HG03097 (cell line): ENCODE data around the gene CUX1.

Experiments
- ATAC-seq: cut with Tn5 transposase; IDR thresholded peaks from one replicate; pipeline ENCODE4 v1.9.1; 2021; ENCODE audit not compliant: unreplicated experiment, low FRiP score

The CUX1 gene

DNA sequence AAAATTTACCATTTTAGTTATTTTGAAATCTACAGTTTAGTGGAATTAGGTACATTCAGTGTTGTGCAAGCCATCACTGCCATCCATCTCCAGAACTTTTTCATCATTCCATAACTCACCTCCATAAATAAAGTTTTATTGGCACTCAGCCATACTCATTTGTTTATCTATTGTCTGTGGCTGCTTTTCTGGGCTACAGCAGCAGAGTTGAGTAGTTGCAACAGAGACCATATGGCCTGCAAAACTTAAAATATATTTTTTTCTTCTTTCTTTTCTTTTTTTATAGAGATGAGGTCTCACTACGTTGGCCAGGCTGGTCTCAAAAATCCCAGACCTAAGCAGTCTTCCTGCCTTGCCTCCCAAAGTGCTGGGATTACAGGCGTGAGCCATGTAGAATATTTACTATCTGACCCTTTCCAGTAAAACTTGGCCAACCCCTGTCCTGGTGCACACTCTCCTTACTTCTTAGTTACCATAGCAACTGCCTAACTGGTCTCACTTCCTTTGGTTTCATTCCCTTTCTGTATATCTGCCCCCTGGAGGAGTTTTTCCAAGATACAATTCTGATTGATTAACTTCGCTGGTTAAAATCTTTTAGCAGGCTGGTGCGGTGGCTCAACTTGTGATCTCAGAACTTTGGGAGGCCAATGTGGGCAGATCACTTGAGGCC, 133.2 kb downstream of the CUX1 start:
- ATAC-seq, result no peak

DNA sequence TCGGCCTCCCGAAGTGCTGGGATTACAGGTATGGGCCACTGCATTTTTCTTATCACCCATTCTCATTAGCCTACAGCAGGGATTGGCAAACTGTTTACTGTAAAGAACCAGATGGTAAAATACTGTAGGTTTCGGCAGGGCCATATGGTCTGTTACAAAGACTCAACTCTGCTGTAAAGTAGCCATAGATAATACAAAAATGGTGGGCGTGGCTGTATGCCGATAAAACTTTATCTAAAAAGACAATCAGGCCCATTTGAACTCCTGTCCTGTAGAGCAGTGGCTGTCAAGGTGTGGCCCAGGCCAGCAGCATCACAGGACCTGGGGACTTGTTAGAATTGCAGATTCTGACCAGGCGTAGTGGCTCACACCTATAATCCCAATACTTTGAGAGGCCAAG, 134.3 kb downstream of the CUX1 start:
- no peak for ATAC-seq

DNA sequence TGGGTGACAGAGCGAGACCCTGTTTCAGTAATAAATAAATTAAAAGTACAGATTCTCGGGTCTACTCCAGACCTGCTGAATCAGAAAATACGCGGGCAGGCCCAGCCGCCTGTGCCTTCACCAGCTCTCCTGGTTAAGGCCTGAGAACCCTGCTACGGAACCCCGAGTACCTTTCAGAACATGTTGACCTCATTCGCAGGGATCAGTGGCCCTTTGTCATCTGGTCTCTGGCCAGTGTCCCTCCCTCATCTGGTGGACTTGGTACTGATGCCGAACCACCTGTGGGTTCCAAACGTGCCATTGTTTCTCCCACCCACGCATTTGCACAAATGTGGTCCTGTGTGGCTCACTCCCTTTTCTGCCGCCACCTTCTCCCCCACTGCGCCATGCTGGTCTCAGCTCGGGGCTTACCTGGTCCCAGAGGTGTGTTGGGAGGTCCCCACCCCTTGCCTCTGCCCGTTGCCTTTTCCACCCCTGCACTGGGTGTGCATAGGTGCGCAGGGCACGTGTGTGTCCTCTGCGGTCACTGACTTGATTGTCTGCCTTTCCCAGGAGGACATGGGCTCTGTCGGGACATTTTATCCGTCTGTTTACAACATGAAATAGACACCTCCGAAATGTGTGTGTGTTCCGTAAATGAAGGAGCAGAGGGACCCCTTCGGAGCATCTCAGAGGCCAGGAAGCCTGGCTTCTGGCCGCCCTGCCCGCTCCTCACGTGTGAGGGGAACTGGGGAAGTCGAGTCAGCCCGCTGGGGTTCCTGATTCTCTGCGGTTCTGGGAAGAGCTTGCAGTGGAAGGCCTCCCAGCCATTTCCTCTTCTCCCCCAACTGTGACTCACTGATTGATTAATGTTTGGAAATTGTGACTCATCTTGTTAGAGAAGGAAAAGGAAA, 135.2 kb downstream of the CUX1 start:
- ATAC-seq, result no peak

DNA sequence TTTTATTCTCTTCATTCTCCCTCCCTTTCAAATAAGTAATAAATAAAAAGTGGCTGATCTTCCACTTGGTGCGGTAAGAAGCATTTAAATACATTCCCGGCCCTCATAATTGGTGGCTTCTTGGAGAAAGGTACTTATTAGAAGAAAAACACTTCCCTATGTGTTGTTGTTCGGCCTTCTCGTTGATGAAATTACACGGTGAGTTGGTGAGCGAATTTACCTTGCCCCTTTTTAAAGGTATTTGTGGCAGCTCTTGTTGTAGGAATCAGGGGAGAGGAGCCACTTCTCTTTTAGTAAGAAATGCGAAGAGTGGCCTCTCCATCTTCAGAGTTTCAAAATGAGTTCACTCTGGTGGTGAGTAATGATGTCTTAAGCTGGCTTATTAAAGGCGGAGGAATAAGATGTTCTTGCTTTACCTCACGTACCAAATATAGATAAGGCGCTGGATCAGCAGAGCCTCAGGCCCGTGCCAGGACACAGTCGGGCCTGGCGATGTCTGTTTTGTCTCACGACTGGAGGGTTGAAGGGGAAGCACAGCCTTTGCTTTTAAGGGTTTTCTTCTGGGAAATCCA, 135.9 kb downstream of the CUX1 start:
- no peak for ATAC-seq

DNA sequence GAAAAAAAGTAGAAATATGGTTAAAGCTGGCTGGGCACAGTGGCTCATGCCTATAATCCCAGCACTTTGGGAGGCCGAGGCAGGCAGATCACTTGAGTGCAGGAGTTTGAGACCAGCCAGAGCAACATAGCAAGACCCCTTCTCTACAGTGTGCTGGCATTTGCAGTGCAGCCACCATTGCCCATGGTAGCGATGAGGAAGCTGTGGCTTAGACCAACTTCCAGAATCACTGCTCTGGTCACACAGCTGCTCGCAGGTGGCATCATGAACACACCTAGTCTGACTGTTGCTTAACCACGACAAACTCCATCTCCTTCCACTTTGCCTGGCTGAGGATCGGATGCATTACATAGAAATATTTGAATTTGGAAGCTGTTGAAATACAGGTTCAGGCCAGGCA, 137.1 kb downstream of the CUX1 start:
- ATAC-seq, result no peak

DNA sequence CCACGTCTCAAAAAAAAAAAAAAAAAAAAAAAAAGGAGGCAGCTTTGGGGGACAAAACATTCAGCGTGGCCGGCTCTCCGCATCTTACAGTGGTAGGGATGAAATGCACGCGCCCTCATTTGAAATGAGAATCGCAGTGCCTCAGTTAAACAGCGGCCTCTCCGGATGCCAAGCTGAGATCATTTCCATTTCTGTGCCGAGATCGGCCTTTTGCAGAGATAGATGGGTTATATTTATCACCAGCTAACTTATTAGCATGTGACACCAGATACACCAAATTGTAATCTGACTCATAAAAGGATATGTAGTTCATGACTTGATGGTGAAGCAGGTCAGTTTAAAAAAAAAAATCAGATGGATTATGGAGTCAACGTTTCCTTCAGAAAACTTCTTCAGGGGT, 138.7 kb downstream of the CUX1 start:
- ATAC-seq, result no peak

DNA sequence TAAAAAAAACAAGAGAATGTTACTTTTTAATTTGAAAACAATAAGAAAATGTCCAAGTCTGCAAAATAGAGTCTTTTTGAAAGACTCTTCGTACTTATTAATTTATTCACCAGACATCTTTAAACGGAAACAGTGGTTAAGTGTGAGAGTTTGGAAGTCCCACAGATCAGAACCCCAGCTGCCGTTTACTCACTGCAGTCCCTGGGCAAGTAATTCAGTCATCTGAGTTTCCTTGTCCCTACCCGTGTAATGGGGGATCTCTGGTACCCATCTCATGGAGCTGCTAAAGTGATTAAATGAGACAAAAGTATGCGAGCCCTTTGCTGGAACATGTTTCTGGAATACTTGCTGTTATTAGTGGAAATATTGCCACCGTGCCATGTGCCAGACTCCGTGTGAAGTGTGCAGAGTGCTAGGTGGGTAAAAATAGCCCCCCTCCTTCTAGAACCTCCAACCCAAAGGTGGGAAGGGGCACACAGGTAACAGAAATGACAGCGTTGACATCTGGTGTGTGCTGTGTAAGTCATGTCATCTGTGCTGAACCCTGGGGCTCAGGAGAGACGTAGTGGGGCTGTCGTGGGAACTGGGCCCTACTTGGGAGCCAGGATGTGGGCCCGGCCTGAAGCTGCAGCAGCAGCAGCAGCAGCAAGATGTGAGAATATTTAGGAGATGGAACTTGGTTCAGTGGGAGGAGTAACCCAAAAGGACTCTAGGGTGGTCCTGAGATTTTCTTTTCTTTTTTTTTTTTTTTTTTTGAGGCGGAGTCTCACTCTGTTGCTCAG, 140.5 kb downstream of the CUX1 start:
- ATAC-seq, result no peak

DNA sequence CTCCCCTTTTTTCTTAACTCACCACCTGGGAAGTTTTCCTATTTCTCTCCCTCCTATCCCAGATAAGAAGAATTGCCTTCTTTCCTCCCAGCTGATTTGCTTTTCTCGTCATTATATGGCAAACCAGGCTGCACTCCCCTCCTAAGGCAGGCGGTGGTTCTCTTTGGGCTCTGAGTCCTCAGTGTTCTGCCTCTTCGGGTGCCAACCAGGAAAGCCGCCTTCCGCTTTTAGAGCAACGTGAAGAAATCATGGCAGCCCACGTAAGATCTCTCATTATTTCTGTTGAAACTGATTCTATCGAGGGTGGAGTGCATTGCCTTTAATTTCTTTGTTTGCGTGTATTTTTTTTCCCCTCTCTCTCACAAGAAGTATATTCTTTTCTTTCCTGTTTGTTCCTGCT, 141.9 kb downstream of the CUX1 start:
- ATAC-seq, result no peak

DNA sequence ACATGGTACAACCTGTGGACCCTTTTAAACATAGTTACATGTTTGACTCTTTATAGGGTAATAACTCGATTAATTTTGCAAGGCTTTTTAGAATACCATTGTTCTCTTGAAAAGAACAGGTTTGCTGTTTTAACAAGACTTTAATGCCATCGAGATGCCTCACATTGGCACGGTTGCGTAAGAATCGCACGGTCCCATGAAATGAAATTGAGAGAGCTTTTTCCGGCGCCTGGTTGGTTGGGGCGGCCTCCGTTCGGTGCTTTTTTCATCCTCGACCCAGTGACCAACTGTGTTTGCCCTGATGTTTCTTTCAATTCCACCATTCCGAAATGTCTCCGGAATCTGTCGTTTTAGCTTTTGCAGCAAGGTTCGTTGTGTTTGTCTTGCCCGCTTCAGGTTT, 142.4 kb downstream of the CUX1 start:
- no peak for ATAC-seq

DNA sequence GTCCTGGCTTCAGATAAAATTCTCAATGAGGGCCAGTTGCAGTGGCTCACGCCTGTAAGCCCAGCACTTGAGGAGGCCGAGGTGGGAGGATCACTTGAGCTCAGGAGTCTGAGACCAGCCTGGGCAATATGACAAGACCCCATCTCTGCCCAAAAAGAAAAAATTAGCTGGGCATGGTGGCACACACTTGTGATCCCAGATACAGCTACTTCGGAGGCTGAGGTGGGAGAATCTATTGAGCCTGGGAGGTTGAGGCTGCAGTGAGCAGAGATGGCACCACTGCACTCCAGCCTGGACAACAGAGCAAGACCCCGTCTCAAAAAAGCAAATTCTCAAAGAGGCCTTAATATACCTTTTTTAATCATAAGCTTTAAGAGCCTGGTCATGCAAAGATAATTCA, 142.9 kb downstream of the CUX1 start:
- ATAC-seq, result no peak

DNA sequence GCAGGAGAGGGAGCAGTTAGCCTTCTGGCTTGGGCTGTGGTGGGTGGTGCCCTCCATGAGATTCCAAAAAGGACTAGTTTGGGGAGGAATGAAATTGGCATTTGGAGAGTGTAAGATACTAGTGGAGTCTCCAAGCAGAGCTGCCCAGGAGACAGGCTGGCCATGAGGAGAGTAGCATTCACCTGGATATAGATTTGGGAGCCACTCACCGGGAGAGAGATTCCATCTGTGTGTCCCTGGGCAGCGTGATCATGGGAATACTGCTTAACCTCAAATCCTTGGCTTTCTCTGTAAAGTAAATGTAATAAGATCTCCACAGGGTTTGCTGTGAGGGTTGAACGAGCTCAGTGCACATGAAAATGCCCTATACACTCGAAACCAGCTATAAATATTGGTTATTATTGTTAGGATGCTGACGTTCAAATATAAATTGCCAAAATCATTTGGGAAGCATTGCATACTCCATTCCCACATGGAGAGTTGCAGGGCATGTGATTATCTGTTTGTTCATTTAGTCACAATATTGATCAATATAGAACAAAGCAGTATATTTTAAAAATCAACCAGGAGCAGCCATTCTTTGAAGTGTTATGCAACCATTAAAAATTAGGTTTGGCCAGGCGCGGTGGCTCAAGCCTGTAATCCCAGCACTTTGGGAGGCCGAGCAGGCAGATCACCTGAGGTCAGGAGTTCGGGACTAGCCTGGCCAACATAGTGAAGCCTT, 143.7 kb downstream of the CUX1 start:
- ATAC-seq, result no peak

DNA sequence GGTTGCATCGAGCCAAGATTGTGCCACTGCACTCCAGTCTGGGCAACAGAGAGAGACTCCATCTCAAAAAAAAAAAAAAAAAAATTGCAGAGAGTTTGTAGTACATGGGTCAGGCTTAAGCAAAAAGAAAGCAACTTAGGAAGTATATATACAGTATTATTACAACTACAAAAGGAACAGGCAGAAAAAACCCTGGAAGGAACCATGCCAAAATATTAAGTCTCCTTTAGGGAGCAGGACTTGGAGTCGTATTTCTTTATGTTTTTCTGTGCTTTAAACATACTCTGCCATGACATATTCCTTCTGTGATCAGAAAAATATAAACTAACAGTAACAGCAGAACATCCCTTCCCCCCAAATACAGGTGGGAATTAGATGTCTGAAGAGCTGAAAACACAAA, 144.4 kb downstream of the CUX1 start:
- no peak for ATAC-seq

DNA sequence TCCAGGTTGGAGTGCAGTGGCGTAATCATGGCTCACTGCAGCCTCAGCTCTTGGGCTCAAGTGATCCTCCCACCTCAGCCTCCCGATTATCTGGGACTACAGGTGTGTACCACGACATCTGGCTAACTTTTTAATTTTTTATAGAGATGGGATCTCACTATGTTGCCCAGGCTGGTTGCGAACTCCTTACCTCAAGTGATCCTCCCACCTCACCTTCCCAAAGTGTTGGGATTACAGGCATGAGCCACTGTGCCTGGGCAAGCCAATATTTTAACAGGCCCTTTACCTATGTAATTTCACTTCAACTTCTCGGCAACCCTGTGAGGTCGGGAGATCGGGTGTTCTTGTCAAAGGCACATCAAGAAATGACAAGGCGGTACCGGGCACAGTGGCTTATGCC, 146.3 kb downstream of the CUX1 start:
- no peak for ATAC-seq

DNA sequence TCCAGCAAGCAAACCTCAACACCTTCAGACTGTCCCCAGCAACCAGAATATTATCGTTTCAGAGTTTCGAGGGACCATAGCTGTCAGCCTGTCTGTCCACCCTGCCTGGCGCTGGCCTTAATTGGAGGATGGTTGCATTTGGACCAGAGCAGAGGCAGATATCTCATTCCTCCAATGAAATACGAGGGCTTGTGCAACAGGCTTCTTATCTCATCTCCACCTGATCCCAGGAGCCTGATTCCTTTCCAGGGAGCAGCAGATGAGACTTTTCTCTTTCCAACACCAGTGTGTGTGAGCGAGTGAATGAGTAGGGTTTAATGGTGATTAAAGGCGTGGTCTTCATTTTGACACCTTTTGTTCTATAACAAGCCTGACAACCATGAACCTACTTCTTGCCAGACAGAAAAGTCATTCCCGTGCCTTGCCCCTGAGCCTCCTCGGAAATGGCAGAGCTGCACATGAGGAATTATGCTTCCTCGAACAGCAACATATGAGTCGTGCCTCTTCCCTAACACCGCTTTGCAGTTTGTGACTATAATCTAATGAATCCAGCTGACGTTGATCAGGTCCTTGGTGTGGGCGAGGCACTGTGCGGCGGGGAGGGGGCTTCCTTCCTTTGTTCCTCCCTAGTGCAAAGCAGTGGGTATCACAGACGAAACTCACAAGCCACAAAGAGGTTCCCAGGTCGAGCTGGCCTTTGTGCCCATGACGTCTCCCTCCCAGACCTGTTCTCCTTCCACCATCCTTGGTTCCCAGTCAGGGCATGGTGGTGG, 147.4 kb downstream of the CUX1 start:
- no peak for ATAC-seq

DNA sequence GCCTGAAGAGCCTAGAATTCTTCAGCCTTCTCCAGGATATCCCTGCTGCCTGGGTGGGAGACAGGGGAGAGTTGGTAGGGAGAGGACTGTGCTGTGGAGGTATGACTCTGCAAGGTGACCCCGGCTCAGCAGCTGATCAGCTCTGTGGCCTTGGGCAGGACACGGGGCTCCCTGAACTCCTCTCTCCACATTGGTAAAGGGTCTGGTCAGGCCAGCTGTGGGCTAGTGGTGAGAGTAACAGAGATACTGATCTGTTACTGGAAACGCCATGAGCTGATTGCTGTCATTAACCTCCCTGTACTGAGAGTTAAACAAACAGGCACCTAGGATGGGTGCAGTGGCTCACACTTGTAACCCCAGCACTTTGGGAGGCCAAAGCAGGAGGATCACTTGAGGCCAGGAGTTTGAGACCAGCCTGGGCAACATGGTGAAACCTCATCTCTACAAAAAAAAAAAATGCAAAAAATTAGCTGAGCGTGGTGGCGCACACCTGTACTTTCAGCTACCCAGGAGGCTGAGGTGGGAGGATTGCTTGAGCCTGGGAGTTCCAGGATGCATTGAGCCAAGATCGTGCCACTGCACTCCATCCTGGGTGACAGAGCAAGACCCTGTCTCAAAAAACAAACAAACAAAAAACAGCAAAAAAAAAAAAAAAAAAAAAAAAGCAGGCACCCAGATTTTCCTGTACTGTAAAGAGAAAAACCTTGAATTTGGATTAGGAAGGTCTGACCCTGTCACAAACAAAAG, 151.5 kb downstream of the CUX1 start:
- ATAC-seq, result no peak

DNA sequence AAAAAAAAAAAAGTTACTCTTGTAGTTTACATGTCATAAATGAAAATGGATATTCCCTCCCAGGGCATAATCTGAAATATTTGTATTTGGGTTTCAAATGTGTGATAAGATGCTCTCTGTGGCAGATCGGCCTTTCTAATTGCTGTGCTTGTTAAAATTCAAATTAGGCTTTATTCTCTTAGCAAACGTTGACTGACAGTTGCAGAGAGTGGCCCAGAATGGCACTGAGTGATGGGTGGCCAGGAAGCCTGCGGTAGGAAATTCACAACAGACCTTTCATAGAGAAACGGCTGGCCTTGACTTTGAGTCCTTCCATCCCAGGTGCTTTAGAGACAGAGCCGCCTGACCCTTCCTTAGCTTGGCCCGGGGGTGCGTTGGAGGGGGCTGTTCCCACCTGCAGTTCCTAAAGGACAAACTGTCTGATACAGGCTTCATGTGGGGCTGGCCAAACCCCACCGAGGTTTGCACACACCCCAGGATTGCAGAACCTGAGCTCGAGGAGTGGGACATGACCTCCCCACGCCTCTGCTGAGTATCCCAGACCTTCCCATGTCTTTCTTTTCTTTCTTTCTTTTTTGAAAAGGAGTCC, 152.7 kb downstream of the CUX1 start:
- no peak for ATAC-seq

DNA sequence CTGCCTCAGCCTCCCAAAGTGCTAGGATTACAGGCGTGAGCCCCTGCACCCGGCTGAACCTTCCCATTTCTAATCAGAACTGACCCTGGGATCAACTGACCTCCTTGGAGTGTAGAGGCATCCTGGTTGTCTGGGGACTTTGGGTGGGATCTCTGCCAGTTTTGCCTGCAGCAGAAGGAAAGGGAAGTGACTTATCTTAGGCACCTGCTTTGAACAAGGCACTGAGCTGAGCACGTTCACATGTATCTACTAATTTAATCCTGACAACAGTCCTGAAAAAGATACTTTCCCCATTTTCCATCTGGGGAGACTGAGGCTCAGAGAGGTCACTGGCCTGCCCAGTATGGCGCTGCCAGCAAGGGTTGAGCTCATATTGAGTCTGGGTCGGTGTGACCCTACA, 153.4 kb downstream of the CUX1 start:
- ATAC-seq, result no peak

DNA sequence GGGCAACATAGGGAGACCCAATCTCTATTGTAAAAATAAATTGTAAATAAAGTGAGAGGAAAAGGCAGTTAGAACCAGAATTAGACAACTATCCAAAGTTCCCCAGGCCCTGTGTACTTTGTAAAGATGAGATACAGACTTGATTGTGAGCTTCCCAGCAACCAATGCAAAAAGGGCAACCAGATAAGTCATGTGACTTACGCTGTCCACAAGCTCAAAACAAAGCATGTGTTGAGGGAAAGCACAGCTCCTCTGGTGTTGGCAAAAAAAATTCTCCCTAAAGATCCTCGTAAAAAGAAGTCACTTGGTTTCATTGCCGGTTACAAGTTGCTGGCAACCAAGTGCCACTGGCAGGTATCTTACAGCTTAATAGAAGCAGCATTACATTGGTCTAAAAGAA, 154.0 kb downstream of the CUX1 start:
- no peak for ATAC-seq

DNA sequence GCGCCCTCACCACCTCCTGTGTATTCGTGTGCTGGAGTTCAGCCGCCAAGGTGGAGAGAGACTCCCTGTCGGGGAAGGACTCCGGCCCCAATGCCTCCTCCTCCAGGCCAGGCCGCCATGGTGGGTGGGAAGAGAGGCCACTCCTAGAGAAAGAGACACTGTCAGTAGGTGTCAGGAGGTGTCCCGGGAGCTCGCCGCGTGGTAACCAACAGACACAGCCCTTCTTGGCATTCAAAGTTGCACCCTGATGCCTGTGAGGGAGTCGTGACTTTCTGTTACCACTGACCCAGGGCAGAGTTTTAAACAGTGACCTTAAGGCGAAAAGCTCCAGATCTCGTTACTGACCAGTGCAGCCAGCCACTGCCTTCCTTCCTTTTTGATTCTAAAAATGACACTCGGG, 155.2 kb downstream of the CUX1 start:
- no peak for ATAC-seq
